ENCODE measurements around the gene TM7SF2. TPM values are rescaled to one million over a fixed set of nuclear protein-coding genes. Genes with fewer than 3 reads are reported as not detected.

The TM7SF2 gene
- total RNA-seq, 2 experiments from 2014 or later = 12.4 to 17.5 TPM

- Mint-ChIP-seq H3K9me3 (no peaks in the 10 kb centered on the region), H3K36me3 (ENCODE audit: low read depth) (peaks cover 49% of the 10 kb centered on the region), H3K4me1 (ENCODE audit: low read depth) (peaks cover 32% of the 10 kb centered on the region), H3K27ac (no peak overlapping the region), H3K4me3 (no peak overlapping the region), H3K27me3 (no peaks in the 10 kb centered on the region)
- POLR2A ChIA-PET = interaction anchor here (0.7 to 2.1 kb wide), 4 partner anchors 9 to 32 kb away, joined by 3 to 6 read pairs (median 3); no protein-coding TSS in a partner anchor
- DNase-seq (no peak), ATAC-seq (no peak)
- CTCF ChIA-PET = interaction anchor here (1.1 to 1.8 kb wide), 3 partner anchors 39 to 153 kb away, joined by 3 to 5 read pairs (median 3); partner anchors contain the start of gene PPP2R5B
- no peak for TF ChIP-seq CTCF (IDR thresholded peaks at IDR 0.05)
- intact Hi-C loops (cut with micrococcal nuclease) = no loop called here
Measured at GRCh38 chr11:65077451-65077850, 34.2 kb upstream of the TM7SF2 start.

GRCh38 chr11:65078151-65078550 is 33.5 kb upstream of the TM7SF2 start:
- DNase-seq (peak; percentile 83), ATAC-seq (peak; percentile 94)
- Mint-ChIP-seq H3K9me3 (no peaks in the 10 kb centered on the region), H3K36me3 (ENCODE audit: low read depth) (peaks cover 55% of the 10 kb centered on the region), H3K4me3 (no peak overlapping the region), H3K27me3 (no peaks in the 10 kb centered on the region), H3K4me1 (ENCODE audit: low read depth) (peaks cover 34% of the 10 kb centered on the region), H3K27ac (peak overlapping the region; percentile 55)
- CTCF ChIA-PET = interaction anchor here (0.9 to 1.8 kb wide), 4 partner anchors 12 to 40 kb away, joined by 3 to 5 read pairs (median 3); no protein-coding TSS in a partner anchor
- intact Hi-C loops (cut with micrococcal nuclease) = no loop called here
- POLR2A ChIA-PET = interaction anchor here (1.0 to 2.1 kb wide), 3 partner anchors 9 to 32 kb away, joined by 3 to 6 read pairs (median 3); no protein-coding TSS in a partner anchor
- peak; percentile 49 for TF ChIP-seq CTCF (IDR thresholded peaks at IDR 0.05)

- DNase-seq (no peak), ATAC-seq (no peak)
- Mint-ChIP-seq H3K27me3 (no peaks in the 10 kb centered on the region), H3K9me3 (no peaks in the 10 kb centered on the region), H3K36me3 (ENCODE audit: low read depth) (peaks cover 62% of the 10 kb centered on the region), H3K4me1 (ENCODE audit: low read depth) (peaks cover 34% of the 10 kb centered on the region), H3K4me3 (no peak overlapping the region), H3K27ac (no peak overlapping the region)
- CTCF ChIA-PET = interaction anchor here (0.9 to 1.8 kb wide), 5 partner anchors 11 to 65 kb away, joined by 3 to 5 read pairs (median 3); partner anchors contain the start of gene ARL2
- intact Hi-C loops (cut with micrococcal nuclease) = no loop called here
- POLR2A ChIA-PET = interaction anchor here (2.1 kb wide), 1 partner anchor 13 kb away, joined by 6 read pairs; no protein-coding TSS in a partner anchor
- TF ChIP-seq CTCF (IDR thresholded peaks at IDR 0.05) = no peak
Measured at GRCh38 chr11:65078786-65079342, 32.8 kb upstream of the TM7SF2 start.

- peak; percentile 5 for ATAC-seq
- intact Hi-C loops (cut with micrococcal nuclease) = loop anchor here (5.0 kb wide), 1 partner anchor 61 kb away; no protein-coding TSS in a partner anchor
Measured at GRCh38 chr11:65083134-65083833, 28.4 kb upstream of the TM7SF2 start.

More at GRCh38 chr11:65083134-65083833, 28.4 kb upstream of the TM7SF2 start:
- Mint-ChIP-seq H3K4me3 (peak overlapping the region; percentile 99), H3K4me1 (ENCODE audit: low read depth) (peaks cover 43% of the 10 kb centered on the region), H3K27me3 (no peaks in the 10 kb centered on the region), H3K9me3 (no peaks in the 10 kb centered on the region), H3K27ac (peak overlapping the region; percentile 98), H3K36me3 (ENCODE audit: low read depth) (peaks cover 51% of the 10 kb centered on the region)
- ChIA-PET POLR2A (interaction anchor here (0.6 to 2.6 kb wide), 20 partner anchors 8 to 644 kb away, joined by 3 to 13 read pairs (median 4); partner anchors contain the start of genes ARL2, SAC3D1, SNX15 and VPS51), CTCF (interaction anchor here (1.4 to 1.6 kb wide), 5 partner anchors 14 to 69 kb away, joined by 5 to 10 read pairs (median 6); partner anchors contain the start of genes ARL2, FAU, MRPL49 and ZNHIT2)
- TF ChIP-seq CTCF (IDR thresholded peaks at IDR 0.05) = no peak
- DNase-seq = peak; percentile 17

Measured in activated CD8-positive, alpha-beta T cell treated with anti-CD3 and anti-CD28 coated beads for 36 hours (primary cell).